ENCODE data around the gene VRK3. TPM values are rescaled to one million over a fixed set of nuclear protein-coding genes. Genes with fewer than 3 reads are reported as not detected.
"Not testable (repeated sequence)": the region's sequence is repeated elsewhere in the genome, so short reads cannot be mapped to it uniquely, and the experiment has no call there.

The VRK3 gene, protein sequence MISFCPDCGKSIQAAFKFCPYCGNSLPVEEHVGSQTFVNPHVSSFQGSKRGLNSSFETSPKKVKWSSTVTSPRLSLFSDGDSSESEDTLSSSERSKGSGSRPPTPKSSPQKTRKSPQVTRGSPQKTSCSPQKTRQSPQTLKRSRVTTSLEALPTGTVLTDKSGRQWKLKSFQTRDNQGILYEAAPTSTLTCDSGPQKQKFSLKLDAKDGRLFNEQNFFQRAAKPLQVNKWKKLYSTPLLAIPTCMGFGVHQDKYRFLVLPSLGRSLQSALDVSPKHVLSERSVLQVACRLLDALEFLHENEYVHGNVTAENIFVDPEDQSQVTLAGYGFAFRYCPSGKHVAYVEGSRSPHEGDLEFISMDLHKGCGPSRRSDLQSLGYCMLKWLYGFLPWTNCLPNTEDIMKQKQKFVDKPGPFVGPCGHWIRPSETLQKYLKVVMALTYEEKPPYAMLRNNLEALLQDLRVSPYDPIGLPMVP
- total RNA-seq = 8.9 TPM

DNA sequence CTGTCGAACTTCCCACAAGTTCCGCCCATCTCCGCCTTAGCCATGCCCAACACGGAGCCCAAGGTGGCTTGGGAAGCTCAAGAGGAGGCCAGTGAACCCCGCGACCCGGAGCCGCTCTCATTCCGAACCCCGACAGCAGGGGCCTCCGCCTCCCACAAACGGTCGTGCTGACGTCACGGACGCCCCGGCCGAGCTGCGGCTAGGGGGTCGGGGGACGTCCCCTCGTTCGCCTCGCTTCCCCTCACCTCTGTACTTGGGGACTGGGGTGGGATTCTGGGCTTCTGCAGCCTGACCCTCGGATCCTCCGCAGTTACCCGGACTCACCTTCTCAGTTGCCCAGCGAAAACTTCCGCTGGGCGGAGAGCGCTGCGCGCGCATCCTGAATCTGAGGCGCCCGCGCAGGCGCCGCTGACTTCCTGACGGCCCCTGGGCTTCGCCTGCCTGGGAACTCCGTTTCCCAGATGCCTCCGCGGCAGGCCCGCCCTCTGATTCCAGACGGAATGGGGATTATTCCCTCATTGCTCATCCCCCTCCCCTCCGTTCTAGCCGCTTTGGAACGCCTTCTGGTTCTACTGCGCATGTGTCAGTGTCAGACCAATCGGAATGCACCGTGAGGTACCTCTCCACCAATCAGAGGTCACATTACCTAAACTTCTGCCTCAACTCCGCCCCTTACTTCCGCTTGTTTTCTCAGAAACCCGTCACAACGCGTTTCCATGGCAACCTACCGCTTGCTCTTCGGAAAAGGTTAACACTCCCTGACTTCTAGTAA lies at the start of gene VRK3:
VRK3 (minus strand) TSS at position 351 of the 772 bp plus-strand sequence. CDS start 9,210 bp downstream, outside the sequence.
- Histone ChIP-seq H3K27me3 (ENCODE audit: control insufficient read depth in 3 of 3, insufficient read depth in 3 of 3, low read length in 3 of 3) (no peaks in the 10 kb centered on the region), H3K27ac (ENCODE audit: low read depth, low read length) (peak within 1 kb of the TSS; percentile 93), H3K36me3 (ENCODE audit: control insufficient read depth in 3 of 3, insufficient read depth in 3 of 3, low read length in 3 of 3) (peaks cover 5 to 12% (median 8%) of the 10 kb centered on the region in 3 donors), H3K4me3 (ENCODE audit: low read length in 3 of 3) (peak within 1 kb of the TSS; percentile 96 to 99 (median 98)), H3K4me1 (ENCODE audit: control insufficient read depth in 3 of 3, insufficient read depth in 3 of 3, low read length in 3 of 3) (peaks cover 23 to 26% (median 24%) of the 10 kb centered on the region in 3 donors), H3K9ac (ENCODE audit: low read depth in 1 of 3, low read length in 3 of 3) (peak within 1 kb of the TSS; percentile 98 to 99 (median 98)), H3K9me3 (ENCODE audit: control insufficient read depth in 3 of 3, low read length in 3 of 3) (no peaks in the 10 kb centered on the region)

DNA sequence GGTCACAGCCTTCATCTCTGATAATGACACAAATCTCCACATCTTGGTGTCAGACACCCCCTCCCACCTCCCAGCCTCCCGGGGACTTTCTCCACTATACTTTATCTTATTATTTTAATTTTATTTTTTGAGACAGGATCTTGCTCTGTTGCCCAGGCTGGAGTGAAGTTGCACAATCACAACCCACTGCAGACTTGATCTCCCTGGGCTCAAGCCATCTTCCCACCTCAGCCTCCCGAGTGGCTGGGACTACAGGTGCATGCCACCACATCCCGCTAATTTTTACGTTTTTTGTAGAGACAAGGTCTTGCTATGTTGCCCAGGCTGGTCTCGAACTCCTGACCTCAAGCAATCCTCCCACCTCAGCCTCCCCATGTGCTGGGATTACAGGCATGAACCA lies 43.2 kb upstream of the VRK3 start:
- H3K36me3 ChIP-seq (ENCODE audit: control insufficient read depth in 3 of 3, insufficient read depth in 3 of 3, low read length in 3 of 3); H3K27ac ChIP-seq (ENCODE audit: low read depth, low read length); H3K9ac ChIP-seq (ENCODE audit: low read depth in 1 of 3, low read length in 3 of 3); H3K27me3 ChIP-seq (ENCODE audit: control insufficient read depth in 3 of 3, insufficient read depth in 3 of 3, low read length in 3 of 3); H3K4me3 ChIP-seq (ENCODE audit: low read length in 3 of 3); H3K9me3 ChIP-seq (ENCODE audit: control insufficient read depth in 3 of 3, low read length in 3 of 3); H3K4me1 ChIP-seq (ENCODE audit: control insufficient read depth in 3 of 3, insufficient read depth in 3 of 3, low read length in 3 of 3): not testable (repeated sequence)

DNA sequence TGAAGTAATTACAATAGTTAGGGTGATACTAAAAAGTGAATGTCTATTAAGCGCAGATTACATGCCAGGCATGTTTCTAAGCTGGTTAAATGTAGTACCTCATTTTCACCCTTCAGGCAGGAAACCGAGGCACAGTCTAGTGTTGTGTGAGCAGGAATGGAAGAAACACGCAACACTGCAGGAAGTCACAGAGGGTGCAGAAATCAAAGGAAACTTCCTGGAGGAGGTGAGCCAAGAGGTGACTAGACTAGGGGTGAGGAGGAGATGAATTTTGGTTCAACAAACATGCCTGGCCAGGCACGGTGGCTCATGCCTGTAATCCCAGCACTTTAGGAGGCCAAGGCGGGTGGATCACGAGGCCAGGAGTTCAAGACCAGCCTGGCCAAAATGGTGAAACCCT lies 42.4 kb upstream of the VRK3 start:
- Histone ChIP-seq H3K4me1 (ENCODE audit: control insufficient read depth in 3 of 3, insufficient read depth in 3 of 3, low read length in 3 of 3) (no peaks in the 10 kb centered on the region), H3K9ac (ENCODE audit: low read depth in 1 of 3, low read length in 3 of 3) (no peak overlapping the region), H3K27me3 (ENCODE audit: control insufficient read depth in 3 of 3, insufficient read depth in 3 of 3, low read length in 3 of 3) (no peaks in the 10 kb centered on the region), H3K4me3 (ENCODE audit: low read length in 3 of 3) (no peak overlapping the region), H3K36me3 (ENCODE audit: control insufficient read depth in 3 of 3, insufficient read depth in 3 of 3, low read length in 3 of 3) (no peaks in the 10 kb centered on the region), H3K9me3 (ENCODE audit: control insufficient read depth in 3 of 3, low read length in 3 of 3) (no peaks in the 10 kb centered on the region), H3K27ac (ENCODE audit: low read depth, low read length) (no peak overlapping the region)

DNA sequence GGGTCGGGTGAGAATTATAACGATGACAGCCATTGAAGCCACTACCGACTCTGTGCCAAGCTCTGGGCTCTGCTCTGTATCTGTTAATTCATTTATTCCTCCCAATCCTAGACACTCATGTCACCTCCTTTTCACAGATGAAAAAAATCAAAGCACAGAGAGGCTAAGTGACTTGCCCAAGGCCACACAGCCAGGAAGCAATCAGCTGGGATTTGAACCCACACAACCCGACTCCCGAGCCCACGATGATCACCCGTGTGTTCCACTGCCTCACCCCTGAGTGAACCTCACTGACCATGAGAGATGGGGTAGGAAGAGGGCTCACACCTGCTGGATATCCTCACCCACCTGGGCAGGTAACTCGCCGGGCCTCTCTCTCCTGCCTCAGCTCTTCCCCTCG lies 40.8 kb upstream of the VRK3 start:
- Histone ChIP-seq H3K4me3 (ENCODE audit: low read length in 3 of 3) (no peak overlapping the region), H3K9me3 (ENCODE audit: control insufficient read depth in 3 of 3, low read length in 3 of 3) (peaks cover 0 to 2% (median 0%) of the 10 kb centered on the region in 3 donors), H3K4me1 (ENCODE audit: control insufficient read depth in 3 of 3, insufficient read depth in 3 of 3, low read length in 3 of 3) (no peaks in the 10 kb centered on the region), H3K27me3 (ENCODE audit: control insufficient read depth in 3 of 3, insufficient read depth in 3 of 3, low read length in 3 of 3) (no peaks in the 10 kb centered on the region), H3K27ac (ENCODE audit: low read depth, low read length) (no peak overlapping the region), H3K9ac (ENCODE audit: low read depth in 1 of 3, low read length in 3 of 3) (no peak overlapping the region), H3K36me3 (ENCODE audit: control insufficient read depth in 3 of 3, insufficient read depth in 3 of 3, low read length in 3 of 3) (no peaks in the 10 kb centered on the region)

DNA sequence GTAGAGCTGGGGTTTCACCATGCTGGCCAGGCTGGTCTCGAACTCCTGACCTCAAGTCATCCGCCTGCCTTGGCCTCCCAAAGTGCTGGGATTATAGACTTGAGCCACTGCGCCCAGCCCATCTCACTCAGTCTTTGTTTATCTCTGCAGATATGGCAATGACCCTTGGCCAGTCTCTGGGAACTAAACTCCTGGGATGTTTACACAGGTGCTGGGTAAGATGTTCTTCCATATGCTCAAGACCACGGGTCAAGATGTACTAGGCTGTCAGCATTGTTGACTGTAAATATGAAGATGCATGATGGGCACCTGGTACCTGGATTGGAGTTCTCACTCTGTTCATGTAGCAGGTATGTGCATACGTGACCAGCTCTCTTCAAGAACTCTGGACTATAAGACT lies 36.5 kb upstream of the VRK3 start:
- no peak overlapping the region for H3K27ac ChIP-seq (ENCODE audit: low read depth, low read length)
- H3K36me3 ChIP-seq (ENCODE audit: control insufficient read depth in 3 of 3, insufficient read depth in 3 of 3, low read length in 3 of 3) = no peaks in the 10 kb centered on the region
- H3K27me3 ChIP-seq (ENCODE audit: control insufficient read depth in 3 of 3, insufficient read depth in 3 of 3, low read length in 3 of 3) = no peaks in the 10 kb centered on the region

DNA sequence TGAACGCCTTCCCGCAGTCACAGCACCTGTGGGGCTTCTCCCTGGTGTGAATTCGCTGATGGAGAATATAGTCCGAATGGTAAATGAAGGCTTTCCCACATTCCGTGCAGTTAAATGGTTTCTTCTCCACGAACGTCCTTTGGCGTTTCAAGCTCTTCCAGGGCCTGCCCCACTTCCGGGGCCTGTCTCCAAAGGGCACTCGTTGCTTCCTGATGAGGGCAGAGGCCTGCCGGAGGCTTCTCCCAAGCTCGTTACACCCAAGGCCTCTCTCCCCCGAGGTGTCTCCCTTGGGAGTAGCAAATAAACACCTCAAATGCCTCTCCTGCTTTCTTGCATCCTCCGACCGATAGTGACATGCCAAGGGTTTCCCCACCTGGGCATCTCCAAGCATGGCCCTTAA lies 34.9 kb upstream of the VRK3 start:
- H3K27ac ChIP-seq (ENCODE audit: low read depth, low read length) = no peak overlapping the region
- H3K9me3 ChIP-seq (ENCODE audit: control insufficient read depth in 3 of 3, low read length in 3 of 3) = peaks cover 15 to 26% (median 22%) of the 10 kb centered on the region in 3 donors
- H3K27me3 ChIP-seq (ENCODE audit: control insufficient read depth in 3 of 3, insufficient read depth in 3 of 3, low read length in 3 of 3) = no peaks in the 10 kb centered on the region
- H3K9ac ChIP-seq (ENCODE audit: low read depth in 1 of 3, low read length in 3 of 3) = no peak overlapping the region
- no peaks in the 10 kb centered on the region for H3K36me3 ChIP-seq (ENCODE audit: control insufficient read depth in 3 of 3, insufficient read depth in 3 of 3, low read length in 3 of 3)
- H3K4me1 ChIP-seq (ENCODE audit: control insufficient read depth in 3 of 3, insufficient read depth in 3 of 3, low read length in 3 of 3) = no peaks in the 10 kb centered on the region
- peak overlapping the region in 1 of 3 donors; percentile 13 for H3K4me3 ChIP-seq (ENCODE audit: low read length in 3 of 3)

More for the DNA sequence above, 36.5 kb upstream of the VRK3 start:
- Histone ChIP-seq H3K9me3 (ENCODE audit: control insufficient read depth in 3 of 3, low read length in 3 of 3) (peaks cover 15 to 26% (median 22%) of the 10 kb centered on the region in 3 donors), H3K9ac (ENCODE audit: low read depth in 1 of 3, low read length in 3 of 3) (no peak overlapping the region), H3K4me3 (ENCODE audit: low read length in 3 of 3) (no peak overlapping the region), H3K4me1 (ENCODE audit: control insufficient read depth in 3 of 3, insufficient read depth in 3 of 3, low read length in 3 of 3) (no peaks in the 10 kb centered on the region)

DNA sequence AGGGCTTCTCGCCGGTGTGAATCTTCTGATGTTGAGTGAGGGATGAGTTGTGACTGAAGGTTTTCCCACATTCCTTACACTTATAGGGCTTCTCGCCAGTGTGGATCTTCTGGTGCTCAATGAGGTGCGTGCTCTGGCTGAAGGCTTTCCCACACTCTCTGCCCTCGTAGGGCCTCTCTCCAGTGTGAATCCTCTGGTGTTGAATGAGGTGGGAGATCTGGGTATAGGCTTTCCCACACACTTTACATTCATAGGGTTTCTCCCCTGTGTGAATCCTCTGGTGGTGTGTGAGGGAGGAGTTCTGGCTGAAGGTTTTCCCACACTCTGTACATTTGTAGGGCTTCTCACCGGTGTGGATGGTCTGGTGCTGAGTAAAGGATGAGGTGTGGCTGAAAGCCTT lies 33.9 kb upstream of the VRK3 start:
- H3K4me3 ChIP-seq (ENCODE audit: low read length in 3 of 3) = peak overlapping the region in 2 of 3 donors; percentile 13 to 14
- H3K9me3 ChIP-seq (ENCODE audit: control insufficient read depth in 3 of 3, low read length in 3 of 3) = peaks cover 15 to 26% (median 22%) of the 10 kb centered on the region in 3 donors
- H3K36me3 ChIP-seq (ENCODE audit: control insufficient read depth in 3 of 3, insufficient read depth in 3 of 3, low read length in 3 of 3) = no peaks in the 10 kb centered on the region
- no peak overlapping the region for H3K9ac ChIP-seq (ENCODE audit: low read depth in 1 of 3, low read length in 3 of 3)
- H3K27me3 ChIP-seq (ENCODE audit: control insufficient read depth in 3 of 3, insufficient read depth in 3 of 3, low read length in 3 of 3) = no peaks in the 10 kb centered on the region
- no peaks in the 10 kb centered on the region for H3K4me1 ChIP-seq (ENCODE audit: control insufficient read depth in 3 of 3, insufficient read depth in 3 of 3, low read length in 3 of 3)
- H3K27ac ChIP-seq (ENCODE audit: low read depth, low read length) = no peak overlapping the region

DNA sequence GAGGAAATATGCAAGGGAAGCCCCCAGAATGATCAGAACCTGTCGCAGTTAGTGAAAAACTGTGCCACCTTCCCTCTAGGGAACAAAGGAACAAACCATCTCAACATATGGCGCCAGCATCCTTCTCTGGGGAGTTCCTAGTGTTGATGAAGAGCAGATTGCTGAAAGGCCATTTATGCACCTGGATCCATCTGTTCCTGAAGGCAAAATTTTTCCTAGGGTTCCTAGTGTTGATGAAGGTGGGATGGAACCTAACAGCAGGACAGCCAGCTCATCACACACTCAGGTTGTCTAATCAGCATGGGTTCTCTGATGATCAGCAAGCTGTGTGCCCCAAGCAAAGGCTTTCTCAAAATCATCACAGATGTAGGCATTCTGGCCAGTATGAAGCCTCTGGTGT lies 33.3 kb upstream of the VRK3 start:
- no peak overlapping the region for H3K9ac ChIP-seq (ENCODE audit: low read depth in 1 of 3, low read length in 3 of 3)
- H3K9me3 ChIP-seq (ENCODE audit: control insufficient read depth in 3 of 3, low read length in 3 of 3) = peaks cover 15 to 26% (median 22%) of the 10 kb centered on the region in 3 donors
- no peaks in the 10 kb centered on the region for H3K27me3 ChIP-seq (ENCODE audit: control insufficient read depth in 3 of 3, insufficient read depth in 3 of 3, low read length in 3 of 3)
- no peaks in the 10 kb centered on the region for H3K36me3 ChIP-seq (ENCODE audit: control insufficient read depth in 3 of 3, insufficient read depth in 3 of 3, low read length in 3 of 3)
- H3K4me3 ChIP-seq (ENCODE audit: low read length in 3 of 3) = peak overlapping the region in 1 of 3 donors; percentile 56
- H3K27ac ChIP-seq (ENCODE audit: low read depth, low read length) = no peak overlapping the region
- H3K4me1 ChIP-seq (ENCODE audit: control insufficient read depth in 3 of 3, insufficient read depth in 3 of 3, low read length in 3 of 3) = no peaks in the 10 kb centered on the region

DNA sequence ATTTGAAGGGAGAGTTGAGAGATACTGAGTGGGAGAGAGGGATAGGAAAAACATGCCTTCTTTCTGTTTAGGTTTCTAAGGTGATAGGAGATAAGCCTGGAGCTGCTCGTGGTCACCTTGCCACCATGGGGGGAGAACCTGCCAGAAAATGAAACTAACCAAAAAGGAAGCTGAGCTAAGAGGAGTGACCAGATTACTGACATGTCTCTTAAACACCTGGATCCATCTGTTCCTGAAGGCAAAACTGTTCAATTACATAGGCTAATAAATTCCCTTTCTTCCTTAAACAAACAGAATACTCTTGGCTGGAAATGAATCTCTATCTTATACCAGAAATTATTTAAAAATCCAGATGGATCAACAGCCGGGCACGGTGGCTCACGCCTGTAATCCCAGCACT lies 27.9 kb upstream of the VRK3 start:
- H3K4me1 ChIP-seq (ENCODE audit: control insufficient read depth in 3 of 3, insufficient read depth in 3 of 3, low read length in 3 of 3) = peaks cover 0 to 12% (median 5%) of the 10 kb centered on the region in 3 donors

More for the DNA sequence above, 27.9 kb upstream of the VRK3 start:
- H3K27ac ChIP-seq (ENCODE audit: low read depth, low read length) = no peak overlapping the region
- no peak overlapping the region for H3K4me3 ChIP-seq (ENCODE audit: low read length in 3 of 3)
- peaks cover 0 to 5% (median 2%) of the 10 kb centered on the region in 3 donors for H3K27me3 ChIP-seq (ENCODE audit: control insufficient read depth in 3 of 3, insufficient read depth in 3 of 3, low read length in 3 of 3)
- peaks cover 0 to 7% (median 5%) of the 10 kb centered on the region in 3 donors for H3K36me3 ChIP-seq (ENCODE audit: control insufficient read depth in 3 of 3, insufficient read depth in 3 of 3, low read length in 3 of 3)
- no peak overlapping the region for H3K9ac ChIP-seq (ENCODE audit: low read depth in 1 of 3, low read length in 3 of 3)
- H3K9me3 ChIP-seq (ENCODE audit: control insufficient read depth in 3 of 3, low read length in 3 of 3) = peaks cover 0 to 3% (median 3%) of the 10 kb centered on the region in 3 donors
